SK-N-SH treated with all-trans-retinoic acid at 6 μM for 48 hours (cell line): ENCODE results near the gene NPC1L1.

Source experiments
- ARNTL ChIP-seq: fragments of 450-650 bp; formaldehyde crosslinking; IDR thresholded peaks from 2 replicates; pipeline ENCODE4 v1.5.0; 2020; ENCODE audit warnings: low read depth, mild to moderate bottlenecking, moderate library complexity, borderline replicate concordance
- ESRRG ChIP-seq: fragments of 250-450 bp; sonication (Bioruptor Pico); IDR thresholded peaks from 2 replicates; pipeline ENCODE4 v1.6.1; 2021; ENCODE audit warnings: mild to moderate bottlenecking
- ISL1 ChIP-seq: fragments of 250-450 bp; sonication (Bioruptor Pico); IDR thresholded peaks from 2 replicates; pipeline ENCODE4 v2.1.2; 2022; ENCODE audit warnings: mild to moderate bottlenecking, moderate library complexity
- ZFP3 ChIP-seq: fragments of 250-450 bp; sonication (Bioruptor Pico); IDR thresholded peaks from 2 replicates; pipeline ENCODE4 v1.5.0; 2020; ENCODE audit warnings: mild to moderate bottlenecking, moderate library complexity
- ZFP30 ChIP-seq: fragments of 450-650 bp; formaldehyde crosslinking; IDR thresholded peaks from 2 replicates; pipeline ENCODE4 v1.5.0; 2022; ENCODE audit warnings: mild to moderate bottlenecking, moderate library complexity
- ZNF565 ChIP-seq: fragments of 450-650 bp; formaldehyde crosslinking; conservative IDR thresholded peaks from 2 replicates; pipeline ENCODE4 v1.5.0; 2020; ENCODE audit warnings: low read depth, mild to moderate bottlenecking, moderate library complexity
- ZNF70 ChIP-seq: fragments of 450-650 bp; formaldehyde crosslinking; IDR thresholded peaks from 2 replicates; pipeline ENCODE4 v1.5.0; 2020; ENCODE audit warnings: mild to moderate bottlenecking, moderate library complexity
- TF ChIP-seq, protein P1 (sequence below): fragments of 250-450 bp; sonication (Bioruptor Pico); IDR thresholded peaks from 2 replicates; pipeline ENCODE4 v1.8.0; 2021; ENCODE audit warnings: low read depth, mild to moderate bottlenecking, moderate library complexity, borderline replicate concordance
- TF ChIP-seq, protein P2 (sequence below): fragments of 250-450 bp; sonication (Bioruptor Pico); IDR thresholded peaks from 2 replicates; pipeline ENCODE4 v1.5.0; 2020; ENCODE audit warnings: mild to moderate bottlenecking, moderate library complexity
- TF ChIP-seq, protein P3 (sequence below): fragments of 250-450 bp; sonication (Bioruptor Pico); IDR thresholded peaks from 2 replicates; pipeline ENCODE4 v1.8.0; 2020; ENCODE audit warnings: mild to moderate bottlenecking, moderate library complexity, borderline replicate concordance
- TF ChIP-seq, protein P4 (sequence below): fragments of 250-450 bp; sonication (Bioruptor Pico); IDR thresholded peaks from 2 replicates; pipeline ENCODE4 v1.5.1; 2020; ENCODE audit warnings: low read depth, mild to moderate bottlenecking, moderate library complexity

DNA sequence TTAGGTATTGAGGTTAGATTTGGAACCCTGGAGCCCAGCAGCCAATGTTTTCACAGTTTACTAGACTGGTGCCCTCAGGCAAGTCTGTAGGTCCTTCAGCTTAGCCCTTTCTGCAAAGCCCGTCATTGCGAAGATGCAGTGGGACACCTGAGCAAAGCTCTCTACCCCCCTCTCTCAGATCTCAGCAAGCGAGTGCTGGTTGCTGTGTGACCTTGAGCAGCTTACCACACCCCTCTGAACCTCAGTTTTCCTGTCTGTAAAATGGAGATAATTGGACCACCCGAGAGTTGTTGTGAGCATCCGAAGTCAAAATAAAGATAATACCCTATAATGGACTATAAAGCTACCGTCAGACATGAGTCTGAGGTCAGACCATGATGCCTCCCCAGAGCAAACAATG is 3.7 kb downstream of the NPC1L1 start:
- no peak for TF ChIP-seq ZNF70 (CRISPR knock-in tag)
- TF ChIP-seq ZFP3 (CRISPR knock-in tag): no peak
- TF ChIP-seq, protein P1, sequence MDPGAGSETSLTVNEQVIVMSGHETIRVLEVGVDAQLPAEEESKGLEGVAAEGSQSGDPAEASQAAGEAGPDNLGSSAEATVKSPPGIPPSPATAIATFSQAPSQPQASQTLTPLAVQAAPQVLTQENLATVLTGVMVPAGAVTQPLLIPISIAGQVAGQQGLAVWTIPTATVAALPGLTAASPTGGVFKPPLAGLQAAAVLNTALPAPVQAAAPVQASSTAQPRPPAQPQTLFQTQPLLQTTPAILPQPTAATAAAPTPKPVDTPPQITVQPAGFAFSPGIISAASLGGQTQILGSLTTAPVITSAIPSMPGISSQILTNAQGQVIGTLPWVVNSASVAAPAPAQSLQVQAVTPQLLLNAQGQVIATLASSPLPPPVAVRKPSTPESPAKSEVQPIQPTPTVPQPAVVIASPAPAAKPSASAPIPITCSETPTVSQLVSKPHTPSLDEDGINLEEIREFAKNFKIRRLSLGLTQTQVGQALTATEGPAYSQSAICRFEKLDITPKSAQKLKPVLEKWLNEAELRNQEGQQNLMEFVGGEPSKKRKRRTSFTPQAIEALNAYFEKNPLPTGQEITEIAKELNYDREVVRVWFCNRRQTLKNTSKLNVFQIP (CRISPR knock-in tag): no peak
- TF ChIP-seq, protein P2, sequence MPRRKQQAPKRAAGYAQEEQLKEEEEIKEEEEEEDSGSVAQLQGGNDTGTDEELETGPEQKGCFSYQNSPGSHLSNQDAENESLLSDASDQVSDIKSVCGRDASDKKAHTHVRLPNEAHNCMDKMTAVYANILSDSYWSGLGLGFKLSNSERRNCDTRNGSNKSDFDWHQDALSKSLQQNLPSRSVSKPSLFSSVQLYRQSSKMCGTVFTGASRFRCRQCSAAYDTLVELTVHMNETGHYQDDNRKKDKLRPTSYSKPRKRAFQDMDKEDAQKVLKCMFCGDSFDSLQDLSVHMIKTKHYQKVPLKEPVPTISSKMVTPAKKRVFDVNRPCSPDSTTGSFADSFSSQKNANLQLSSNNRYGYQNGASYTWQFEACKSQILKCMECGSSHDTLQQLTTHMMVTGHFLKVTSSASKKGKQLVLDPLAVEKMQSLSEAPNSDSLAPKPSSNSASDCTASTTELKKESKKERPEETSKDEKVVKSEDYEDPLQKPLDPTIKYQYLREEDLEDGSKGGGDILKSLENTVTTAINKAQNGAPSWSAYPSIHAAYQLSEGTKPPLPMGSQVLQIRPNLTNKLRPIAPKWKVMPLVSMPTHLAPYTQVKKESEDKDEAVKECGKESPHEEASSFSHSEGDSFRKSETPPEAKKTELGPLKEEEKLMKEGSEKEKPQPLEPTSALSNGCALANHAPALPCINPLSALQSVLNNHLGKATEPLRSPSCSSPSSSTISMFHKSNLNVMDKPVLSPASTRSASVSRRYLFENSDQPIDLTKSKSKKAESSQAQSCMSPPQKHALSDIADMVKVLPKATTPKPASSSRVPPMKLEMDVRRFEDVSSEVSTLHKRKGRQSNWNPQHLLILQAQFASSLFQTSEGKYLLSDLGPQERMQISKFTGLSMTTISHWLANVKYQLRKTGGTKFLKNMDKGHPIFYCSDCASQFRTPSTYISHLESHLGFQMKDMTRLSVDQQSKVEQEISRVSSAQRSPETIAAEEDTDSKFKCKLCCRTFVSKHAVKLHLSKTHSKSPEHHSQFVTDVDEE (CRISPR knock-in tag): no peak
- TF ChIP-seq ARNTL: no peak
- TF ChIP-seq, protein P3, sequence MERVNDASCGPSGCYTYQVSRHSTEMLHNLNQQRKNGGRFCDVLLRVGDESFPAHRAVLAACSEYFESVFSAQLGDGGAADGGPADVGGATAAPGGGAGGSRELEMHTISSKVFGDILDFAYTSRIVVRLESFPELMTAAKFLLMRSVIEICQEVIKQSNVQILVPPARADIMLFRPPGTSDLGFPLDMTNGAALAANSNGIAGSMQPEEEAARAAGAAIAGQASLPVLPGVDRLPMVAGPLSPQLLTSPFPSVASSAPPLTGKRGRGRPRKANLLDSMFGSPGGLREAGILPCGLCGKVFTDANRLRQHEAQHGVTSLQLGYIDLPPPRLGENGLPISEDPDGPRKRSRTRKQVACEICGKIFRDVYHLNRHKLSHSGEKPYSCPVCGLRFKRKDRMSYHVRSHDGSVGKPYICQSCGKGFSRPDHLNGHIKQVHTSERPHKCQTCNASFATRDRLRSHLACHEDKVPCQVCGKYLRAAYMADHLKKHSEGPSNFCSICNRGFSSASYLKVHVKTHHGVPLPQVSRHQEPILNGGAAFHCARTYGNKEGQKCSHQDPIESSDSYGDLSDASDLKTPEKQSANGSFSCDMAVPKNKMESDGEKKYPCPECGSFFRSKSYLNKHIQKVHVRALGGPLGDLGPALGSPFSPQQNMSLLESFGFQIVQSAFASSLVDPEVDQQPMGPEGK (CRISPR knock-in tag): no peak
- no peak for TF ChIP-seq ZNF565 (CRISPR knock-in tag)
- no peak for TF ChIP-seq ZFP30 (CRISPR knock-in tag)
- TF ChIP-seq, protein P4, sequence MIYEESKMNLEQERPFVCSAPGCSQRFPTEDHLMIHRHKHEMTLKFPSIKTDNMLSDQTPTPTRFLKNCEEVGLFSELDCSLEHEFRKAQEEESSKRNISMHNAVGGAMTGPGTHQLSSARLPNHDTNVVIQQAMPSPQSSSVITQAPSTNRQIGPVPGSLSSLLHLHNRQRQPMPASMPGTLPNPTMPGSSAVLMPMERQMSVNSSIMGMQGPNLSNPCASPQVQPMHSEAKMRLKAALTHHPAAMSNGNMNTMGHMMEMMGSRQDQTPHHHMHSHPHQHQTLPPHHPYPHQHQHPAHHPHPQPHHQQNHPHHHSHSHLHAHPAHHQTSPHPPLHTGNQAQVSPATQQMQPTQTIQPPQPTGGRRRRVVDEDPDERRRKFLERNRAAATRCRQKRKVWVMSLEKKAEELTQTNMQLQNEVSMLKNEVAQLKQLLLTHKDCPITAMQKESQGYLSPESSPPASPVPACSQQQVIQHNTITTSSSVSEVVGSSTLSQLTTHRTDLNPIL: no peak
- TF ChIP-seq ESRRG (CRISPR knock-in tag): no peak
- no peak for TF ChIP-seq ISL1 (CRISPR knock-in tag)
